SK-N-MC (cell line): Measurements from ENCODE around the gene TMEM63C.

Source experiments
- EZH2 ChIP-seq: fragments of 200-600 bp; sonication (generic); IDR thresholded peaks from one replicate; pipeline ENCODE4 v1.6.1; 2017; ENCODE audit warnings: antibody characterized with exemption
- POLR2AphosphoS5 ChIP-seq: IDR thresholded peaks from 2 replicates; pipeline ENCODE4 v1.6.1; 2012; ENCODE audit warnings: mild to moderate bottlenecking, low read depth, low read length, borderline replicate concordance

GRCh38 chr14:77228056-77228455 is 46.5 kb downstream of the TMEM63C start:
- TF ChIP-seq EZH2 (no peak), POLR2AphosphoS5 (no peak)
